Activated CD8-positive, alpha-beta memory T cell treated with anti-CD3 and anti-CD28 coated beads for 24 hours (primary cell): ENCODE data around the gene NANOS1.

ENCODE experiments used
- DNase-seq: peaks from one replicate; pipeline ENCODE4 v3.0.0-alpha.2; 2020

NANOS1 gene

GRCh38 chr10:119061926-119062325, 32.4 kb downstream of the NANOS1 start:
- no peak for DNase-seq

- DNase-seq, result no peak
Measured at GRCh38 chr10:119070395-119071165, 41.1 kb downstream of the NANOS1 start.

DNA sequence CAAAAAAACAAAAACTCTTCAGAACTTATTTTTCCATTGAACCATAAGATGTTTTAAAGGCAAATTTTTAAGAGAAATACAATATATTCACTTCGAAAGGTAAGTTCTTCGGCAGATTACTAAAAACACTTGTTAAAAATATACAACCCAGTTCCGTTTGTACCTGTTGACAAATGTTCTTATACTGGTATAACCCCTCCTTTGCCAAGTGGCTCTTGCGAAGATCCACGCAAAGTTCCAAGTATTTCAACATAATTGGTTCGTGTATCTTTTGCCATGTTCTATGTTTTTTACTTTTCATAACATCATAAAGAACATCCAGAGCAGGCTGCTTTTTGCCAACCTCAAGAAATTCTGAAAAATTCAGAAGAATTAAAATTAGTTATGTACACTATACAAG, 44.1 kb downstream of the NANOS1 start:
- no peak for DNase-seq

DNA sequence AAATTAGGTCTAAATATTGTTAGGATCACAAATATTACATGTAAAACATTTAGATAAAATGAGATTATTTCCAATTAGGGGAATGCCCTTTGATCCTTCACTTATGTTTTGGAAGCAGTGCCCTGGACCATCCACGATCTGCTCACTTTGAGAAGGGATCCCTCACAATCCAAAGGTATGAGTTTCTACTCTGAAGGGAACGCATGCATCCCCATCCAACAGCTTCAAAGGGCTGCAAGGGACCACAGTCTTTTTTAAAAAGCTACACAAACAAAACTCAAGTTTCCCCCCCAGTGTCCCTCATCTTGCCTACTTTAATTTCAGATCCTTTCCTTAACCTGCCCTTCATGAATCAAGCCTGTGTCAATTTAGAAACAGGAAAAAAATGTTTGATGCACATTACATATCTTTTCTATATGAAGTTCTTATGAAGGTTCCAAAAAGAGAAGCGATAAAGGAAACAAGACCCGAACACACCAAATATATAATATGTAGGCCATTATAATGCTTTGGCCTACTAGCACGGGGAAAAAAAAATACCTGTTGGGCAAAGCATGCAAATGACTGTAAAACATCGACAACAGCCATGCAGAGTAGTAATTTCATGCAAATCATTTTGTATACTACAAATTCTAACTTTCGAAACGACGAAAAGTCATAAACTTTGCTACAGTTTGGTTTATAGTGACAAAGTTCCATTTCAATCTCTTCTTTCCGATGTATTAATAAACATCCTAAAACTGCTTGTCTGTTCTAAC, 49.1 kb downstream of the NANOS1 start:
- peak; percentile 15 for DNase-seq

GRCh38 chr10:119079599-119080520, 50.3 kb downstream of the NANOS1 start:
- peak; percentile 86 for DNase-seq

- DNase-seq, result peak; percentile 96
Measured at GRCh38 chr10:119080521-119081259, 51.2 kb downstream of the NANOS1 start, which contains the start of gene EIF3A. EIF3A (minus strand) TSS chr10:119080817; CDS start chr10:119080676, 141 bp downstream.
